Measurements from ENCODE around the gene CHURC1.
"Not testable (repeated sequence)": the region's sequence is repeated elsewhere in the genome, so short reads cannot be mapped to it uniquely, and the experiment has no call there.

Gene CHURC1

GRCh38 chr14:64910847-64911495 is 3.3 kb upstream of the CHURC1 start:
- peak; percentile 64 for DNase-seq (ENCODE audit: low spot score)

GRCh38 chr14:64912261-64912660 is 2.0 kb upstream of the CHURC1 start:
- no peak for DNase-seq (ENCODE audit: low spot score)

GRCh38 chr14:64913477-64913876 is 778 bp upstream of the CHURC1 start:
- DNase-seq (ENCODE audit: low spot score), result not testable (repeated sequence)

- peak; percentile 22 for DNase-seq (ENCODE audit: low spot score)
These were observed 772 bp downstream of the CHURC1 start for GRCh38 chr14:64915029-64915424.

GRCh38 chr14:64915797-64916196 is 1.5 kb downstream of the CHURC1 start:
- no peak for DNase-seq (ENCODE audit: low spot score)

- DNase-seq (ENCODE audit: low spot score), result no peak
These were observed 4.0 kb downstream of the CHURC1 start for GRCh38 chr14:64918216-64918615.

- no peak for DNase-seq (ENCODE audit: low spot score)
These were observed 5.0 kb downstream of the CHURC1 start for GRCh38 chr14:64919215-64919614.

- DNase-seq (ENCODE audit: low spot score), result no peak
These were observed 5.4 kb downstream of the CHURC1 start for GRCh38 chr14:64919618-64920017.

GRCh38 chr14:64920465-64920864 is 6.2 kb downstream of the CHURC1 start:
- no peak for DNase-seq (ENCODE audit: low spot score)

GRCh38 chr14:64923015-64923414 is 8.8 kb downstream of the CHURC1 start:
- DNase-seq (ENCODE audit: low spot score), result no peak

GRCh38 chr14:64926398-64926995 is 12.2 kb downstream of the CHURC1 start:
- DNase-seq (ENCODE audit: low spot score), result no peak

GRCh38 chr14:64927031-64927430 is 12.8 kb downstream of the CHURC1 start:
- no peak for DNase-seq (ENCODE audit: low spot score)

- no peak for DNase-seq (ENCODE audit: low spot score)
These were observed 14.2 kb downstream of the CHURC1 start for GRCh38 chr14:64928239-64929013.

GRCh38 chr14:64929014-64929359 is 14.7 kb downstream of the CHURC1 start:
- no peak for DNase-seq (ENCODE audit: low spot score)

- DNase-seq (ENCODE audit: low spot score), result no peak
These were observed 16.0 kb downstream of the CHURC1 start for GRCh38 chr14:64930085-64930843.

- DNase-seq (ENCODE audit: low spot score), result no peak
These were observed 16.9 kb downstream of the CHURC1 start for GRCh38 chr14:64931123-64931522.

GRCh38 chr14:64932231-64932630 is 18.0 kb downstream of the CHURC1 start:
- DNase-seq (ENCODE audit: low spot score), result no peak

GRCh38 chr14:64934338-64934929 is 20.2 kb downstream of the CHURC1 start:
- DNase-seq (ENCODE audit: low spot score), result no peak

GRCh38 chr14:64935508-64935907 is 21.3 kb downstream of the CHURC1 start:
- no peak for DNase-seq (ENCODE audit: low spot score)

GRCh38 chr14:64937171-64937820 is 23.0 kb downstream of the CHURC1 start:
- DNase-seq (ENCODE audit: low spot score), result no peak

- DNase-seq (ENCODE audit: low spot score), result peak; percentile 25
These were observed 23.6 kb downstream of the CHURC1 start for GRCh38 chr14:64937821-64938193.

All from RKO (cell line).